ENCODE data around the gene ZHX3.

The ZHX3 gene

GRCh38 chr20:41223112-41223511 lies 94.4 kb downstream of the ZHX3 start:
- Histone ChIP-seq H3K4me1 (ENCODE audit: low read depth, poor library complexity, severe bottlenecking) (no peaks in the 10 kb centered on the region), H3K9ac (no peak overlapping the region), H3K36me3 (ENCODE audit: insufficient read depth) (no peaks in the 10 kb centered on the region), H3K4me2 (no peak overlapping the region), H3K79me2 (ENCODE audit: insufficient read depth, low read depth) (no peaks in the 10 kb centered on the region), H3K27ac (no peak overlapping the region), H4K20me1 (ENCODE audit: insufficient read depth) (no peaks in the 10 kb centered on the region), H3K4me3 (IDR thresholded peaks at IDR 0.05; ENCODE audit: insufficient read depth, low read depth, low read length) (no peak overlapping the region), H2AFZ (ENCODE audit: low read depth) (no peak overlapping the region), H3K27me3 (ENCODE audit: insufficient read depth, low read depth) (no peaks in the 10 kb centered on the region)
- TF ChIP-seq, protein P1, sequence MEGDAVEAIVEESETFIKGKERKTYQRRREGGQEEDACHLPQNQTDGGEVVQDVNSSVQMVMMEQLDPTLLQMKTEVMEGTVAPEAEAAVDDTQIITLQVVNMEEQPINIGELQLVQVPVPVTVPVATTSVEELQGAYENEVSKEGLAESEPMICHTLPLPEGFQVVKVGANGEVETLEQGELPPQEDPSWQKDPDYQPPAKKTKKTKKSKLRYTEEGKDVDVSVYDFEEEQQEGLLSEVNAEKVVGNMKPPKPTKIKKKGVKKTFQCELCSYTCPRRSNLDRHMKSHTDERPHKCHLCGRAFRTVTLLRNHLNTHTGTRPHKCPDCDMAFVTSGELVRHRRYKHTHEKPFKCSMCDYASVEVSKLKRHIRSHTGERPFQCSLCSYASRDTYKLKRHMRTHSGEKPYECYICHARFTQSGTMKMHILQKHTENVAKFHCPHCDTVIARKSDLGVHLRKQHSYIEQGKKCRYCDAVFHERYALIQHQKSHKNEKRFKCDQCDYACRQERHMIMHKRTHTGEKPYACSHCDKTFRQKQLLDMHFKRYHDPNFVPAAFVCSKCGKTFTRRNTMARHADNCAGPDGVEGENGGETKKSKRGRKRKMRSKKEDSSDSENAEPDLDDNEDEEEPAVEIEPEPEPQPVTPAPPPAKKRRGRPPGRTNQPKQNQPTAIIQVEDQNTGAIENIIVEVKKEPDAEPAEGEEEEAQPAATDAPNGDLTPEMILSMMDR (conservative IDR thresholded peaks at IDR 0.05; ENCODE audit: low read depth, low read length), result no peak

DNA sequence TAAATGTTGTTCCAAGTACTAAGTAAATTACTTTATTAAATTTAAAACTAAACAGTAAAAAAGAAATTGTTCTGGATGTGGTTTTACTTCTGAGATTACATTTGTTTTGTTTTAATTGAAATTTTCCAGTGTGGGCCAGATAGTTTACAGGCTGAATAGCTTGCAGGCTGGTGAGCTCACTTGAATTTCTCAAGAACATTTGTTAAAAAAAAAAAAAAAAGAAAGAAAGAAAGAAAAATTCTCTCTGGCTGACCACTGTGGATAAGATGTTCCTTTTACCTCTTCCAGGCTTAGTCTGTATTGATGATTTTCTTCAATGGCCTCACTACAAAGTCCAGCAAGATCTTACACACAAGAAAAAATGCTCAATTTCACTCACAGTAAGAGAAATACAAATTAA lies 94.8 kb downstream of the ZHX3 start:
- no peaks in the 10 kb centered on the region for H3K79me2 ChIP-seq (ENCODE audit: insufficient read depth, low read depth)
- TF ChIP-seq, protein P1 (conservative IDR thresholded peaks at IDR 0.05; ENCODE audit: low read depth, low read length), result no peak
- H2AFZ ChIP-seq (ENCODE audit: low read depth), result no peak overlapping the region
- no peaks in the 10 kb centered on the region for H4K20me1 ChIP-seq (ENCODE audit: insufficient read depth)
- H3K4me3 ChIP-seq (IDR thresholded peaks at IDR 0.05; ENCODE audit: insufficient read depth, low read depth, low read length), result no peak overlapping the region
- H3K4me1 ChIP-seq (ENCODE audit: low read depth, poor library complexity, severe bottlenecking), result no peaks in the 10 kb centered on the region
- no peak overlapping the region for H3K4me2 ChIP-seq
- H3K9ac ChIP-seq, result no peak overlapping the region
- H3K36me3 ChIP-seq (ENCODE audit: insufficient read depth), result no peaks in the 10 kb centered on the region
- H3K27ac ChIP-seq, result no peak overlapping the region
- no peaks in the 10 kb centered on the region for H3K27me3 ChIP-seq (ENCODE audit: insufficient read depth, low read depth)

- no peak overlapping the region for H2AFZ ChIP-seq (ENCODE audit: low read depth)
- TF ChIP-seq, protein P1 (conservative IDR thresholded peaks at IDR 0.05; ENCODE audit: low read depth, low read length), result no peak
- H3K9ac ChIP-seq, result no peak overlapping the region
- no peaks in the 10 kb centered on the region for H3K4me1 ChIP-seq (ENCODE audit: low read depth, poor library complexity, severe bottlenecking)
- no peaks in the 10 kb centered on the region for H3K27me3 ChIP-seq (ENCODE audit: insufficient read depth, low read depth)
- no peaks in the 10 kb centered on the region for H3K79me2 ChIP-seq (ENCODE audit: insufficient read depth, low read depth)
- no peak overlapping the region for H3K4me3 ChIP-seq (IDR thresholded peaks at IDR 0.05; ENCODE audit: insufficient read depth, low read depth, low read length)
- no peak overlapping the region for H3K27ac ChIP-seq
- no peaks in the 10 kb centered on the region for H3K36me3 ChIP-seq (ENCODE audit: insufficient read depth)
- H4K20me1 ChIP-seq (ENCODE audit: insufficient read depth), result no peaks in the 10 kb centered on the region
- no peak overlapping the region for H3K4me2 ChIP-seq
These were observed 95.2 kb downstream of the ZHX3 start for GRCh38 chr20:41222296-41222695.

- Histone ChIP-seq H2AFZ (ENCODE audit: low read depth) (no peak overlapping the region), H3K4me2 (no peak overlapping the region), H3K27me3 (ENCODE audit: insufficient read depth, low read depth) (no peaks in the 10 kb centered on the region), H3K27ac (no peak overlapping the region), H3K36me3 (ENCODE audit: insufficient read depth) (no peaks in the 10 kb centered on the region), H3K4me3 (IDR thresholded peaks at IDR 0.05; ENCODE audit: insufficient read depth, low read depth, low read length) (no peak overlapping the region), H3K9ac (no peak overlapping the region), H3K4me1 (ENCODE audit: low read depth, poor library complexity, severe bottlenecking) (no peaks in the 10 kb centered on the region), H4K20me1 (ENCODE audit: insufficient read depth) (no peaks in the 10 kb centered on the region), H3K79me2 (ENCODE audit: insufficient read depth, low read depth) (no peaks in the 10 kb centered on the region)
- TF ChIP-seq, protein P1 (conservative IDR thresholded peaks at IDR 0.05; ENCODE audit: low read depth, low read length), result no peak
These were observed 95.8 kb downstream of the ZHX3 start for GRCh38 chr20:41221614-41222218.
